WI38 (cell line): ENCODE measurements around the gene LRMDA.

Experiments used
- H3K4me3 ChIP-seq: 2 replicates; pipeline ENCODE4 v1.5.1; 2011; ENCODE audit warnings: low read depth, mild to moderate bottlenecking, control low read depth, low read length
- TF ChIP-seq, protein P1 (sequence below): IDR thresholded peaks from 2 replicates; pipeline ENCODE4 v1.5.1; 2012; ENCODE audit warnings: low read depth, mild to moderate bottlenecking, control low read depth, low read length

Gene LRMDA

DNA sequence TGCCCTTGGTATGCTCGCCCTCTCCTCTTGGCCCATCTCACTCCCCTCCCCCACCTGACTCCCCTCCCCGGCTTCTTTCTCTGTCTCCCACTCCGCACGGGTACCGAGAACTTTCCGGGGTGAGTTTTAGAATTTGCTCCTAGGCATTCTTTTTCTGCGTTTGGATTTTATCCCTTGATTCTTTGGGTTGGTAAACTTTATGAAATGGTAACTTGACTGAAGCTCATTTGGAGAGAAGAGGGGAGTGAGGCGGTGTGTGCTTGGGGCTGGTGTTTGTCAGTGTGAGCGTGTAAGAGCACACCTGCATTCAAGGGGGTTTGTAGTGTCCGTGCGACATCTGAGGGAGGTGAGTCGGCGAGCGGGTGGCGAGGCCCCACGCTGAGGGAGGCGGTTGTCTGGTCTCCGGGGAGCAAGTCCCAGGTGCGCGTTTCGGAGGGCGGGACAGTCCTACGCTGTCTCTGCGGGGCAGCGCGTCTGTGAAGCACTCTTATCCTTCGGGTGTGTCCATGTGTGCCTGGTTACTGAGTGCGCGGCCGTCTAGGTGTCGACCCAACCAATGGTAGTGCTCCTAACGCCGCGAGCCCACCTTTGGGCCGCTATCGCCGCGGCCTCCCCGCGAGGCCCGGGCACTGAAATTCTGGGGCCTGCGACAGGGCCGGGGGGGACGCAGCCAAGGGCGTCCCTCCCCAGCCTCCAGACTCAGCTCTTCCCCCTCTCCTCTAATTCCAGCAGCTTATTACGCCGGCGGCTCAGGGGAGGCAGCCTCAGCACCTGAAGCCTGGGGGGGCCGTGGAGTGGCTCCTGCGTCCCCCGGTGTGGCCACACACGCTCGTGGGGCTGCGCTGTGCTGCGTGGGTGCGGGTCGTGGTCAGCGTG lies 27.2 kb upstream of the LRMDA start:
- TF ChIP-seq, protein P1, sequence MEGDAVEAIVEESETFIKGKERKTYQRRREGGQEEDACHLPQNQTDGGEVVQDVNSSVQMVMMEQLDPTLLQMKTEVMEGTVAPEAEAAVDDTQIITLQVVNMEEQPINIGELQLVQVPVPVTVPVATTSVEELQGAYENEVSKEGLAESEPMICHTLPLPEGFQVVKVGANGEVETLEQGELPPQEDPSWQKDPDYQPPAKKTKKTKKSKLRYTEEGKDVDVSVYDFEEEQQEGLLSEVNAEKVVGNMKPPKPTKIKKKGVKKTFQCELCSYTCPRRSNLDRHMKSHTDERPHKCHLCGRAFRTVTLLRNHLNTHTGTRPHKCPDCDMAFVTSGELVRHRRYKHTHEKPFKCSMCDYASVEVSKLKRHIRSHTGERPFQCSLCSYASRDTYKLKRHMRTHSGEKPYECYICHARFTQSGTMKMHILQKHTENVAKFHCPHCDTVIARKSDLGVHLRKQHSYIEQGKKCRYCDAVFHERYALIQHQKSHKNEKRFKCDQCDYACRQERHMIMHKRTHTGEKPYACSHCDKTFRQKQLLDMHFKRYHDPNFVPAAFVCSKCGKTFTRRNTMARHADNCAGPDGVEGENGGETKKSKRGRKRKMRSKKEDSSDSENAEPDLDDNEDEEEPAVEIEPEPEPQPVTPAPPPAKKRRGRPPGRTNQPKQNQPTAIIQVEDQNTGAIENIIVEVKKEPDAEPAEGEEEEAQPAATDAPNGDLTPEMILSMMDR = no peak
- H3K4me3 ChIP-seq = peak overlapping the region; percentile 78

DNA sequence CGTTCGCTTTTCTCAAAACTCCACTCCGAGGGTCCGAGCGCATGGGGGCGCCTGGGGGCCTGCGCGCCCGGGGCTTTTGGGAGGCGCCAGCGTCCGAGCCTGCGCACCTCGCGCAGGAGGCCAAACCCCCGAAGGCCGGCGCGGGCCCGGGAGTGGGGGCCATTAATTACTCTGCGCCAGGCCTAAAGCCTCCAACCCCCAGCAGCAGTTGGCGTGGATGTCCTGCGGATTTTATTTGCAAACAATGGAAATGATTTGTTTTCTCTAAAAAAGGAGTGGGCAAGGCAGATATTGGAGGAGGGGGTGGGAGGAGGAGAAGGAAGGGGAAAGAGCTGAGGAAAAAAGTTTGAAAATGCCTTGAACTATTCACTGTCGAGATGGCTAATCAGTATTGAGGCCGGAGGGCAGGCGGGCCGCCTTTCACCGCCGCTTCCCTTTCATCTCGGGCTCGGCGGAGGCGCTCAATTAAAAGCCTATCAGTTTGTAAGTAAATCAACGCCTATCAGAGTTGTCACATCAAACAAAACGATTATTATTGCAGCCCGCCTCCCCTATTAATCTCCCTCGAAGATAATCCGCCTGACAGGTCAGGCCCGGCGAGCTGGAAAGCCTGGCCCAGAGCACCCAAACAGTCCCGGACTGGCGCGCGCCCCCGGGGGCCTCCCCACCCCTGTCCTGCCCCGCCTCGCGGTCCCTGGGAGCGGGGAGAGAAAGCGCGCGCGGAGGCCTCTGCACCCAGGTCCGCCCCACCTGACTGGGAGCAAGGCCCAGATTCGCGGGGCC lies 26.4 kb upstream of the LRMDA start:
- TF ChIP-seq, protein P1 = no peak
- no peak overlapping the region for H3K4me3 ChIP-seq

DNA sequence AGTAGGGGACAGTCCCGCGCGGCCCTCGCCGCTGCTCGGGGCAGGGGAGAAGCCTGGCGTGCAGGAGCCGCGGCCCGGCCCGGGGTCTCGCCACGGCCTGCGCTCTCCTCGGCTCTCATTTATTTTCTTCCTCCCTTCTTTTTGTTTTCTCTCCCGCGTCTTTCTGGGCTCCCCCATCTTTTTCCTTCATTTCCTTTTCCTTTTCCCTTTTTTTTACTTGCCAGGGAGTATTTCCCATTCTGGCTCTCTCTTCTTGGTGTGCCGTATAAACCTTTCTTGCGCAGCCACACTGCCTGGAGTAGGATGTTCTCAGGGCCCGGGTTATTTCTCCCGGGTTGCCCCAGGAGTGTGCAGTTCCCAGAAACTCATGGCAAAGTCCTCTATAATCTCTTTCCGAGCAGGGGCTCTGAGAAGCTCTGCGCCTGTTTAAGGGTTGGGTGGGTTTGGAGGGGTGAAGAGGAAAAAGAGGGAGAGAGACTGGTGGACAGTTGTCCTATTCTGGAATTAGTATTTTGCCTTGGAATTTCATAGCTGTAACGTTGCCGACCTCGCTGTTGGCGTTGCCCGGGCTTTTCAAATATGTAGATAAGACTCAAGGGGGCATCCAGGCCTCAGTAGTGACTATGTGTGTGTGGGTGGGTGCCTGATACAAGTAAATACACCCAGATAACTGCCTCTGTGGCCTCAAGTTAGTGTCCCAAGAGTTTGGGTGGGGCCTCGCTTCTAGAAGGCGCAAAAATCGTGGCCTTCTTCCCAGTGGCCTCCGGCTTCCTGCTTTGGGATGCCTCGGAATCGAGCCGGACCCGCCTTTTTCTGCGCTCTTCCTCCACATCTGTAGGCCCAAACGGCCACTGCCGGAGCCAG lies 25.6 kb upstream of the LRMDA start:
- H3K4me3 ChIP-seq = no peak overlapping the region
- TF ChIP-seq, protein P1 = no peak

DNA sequence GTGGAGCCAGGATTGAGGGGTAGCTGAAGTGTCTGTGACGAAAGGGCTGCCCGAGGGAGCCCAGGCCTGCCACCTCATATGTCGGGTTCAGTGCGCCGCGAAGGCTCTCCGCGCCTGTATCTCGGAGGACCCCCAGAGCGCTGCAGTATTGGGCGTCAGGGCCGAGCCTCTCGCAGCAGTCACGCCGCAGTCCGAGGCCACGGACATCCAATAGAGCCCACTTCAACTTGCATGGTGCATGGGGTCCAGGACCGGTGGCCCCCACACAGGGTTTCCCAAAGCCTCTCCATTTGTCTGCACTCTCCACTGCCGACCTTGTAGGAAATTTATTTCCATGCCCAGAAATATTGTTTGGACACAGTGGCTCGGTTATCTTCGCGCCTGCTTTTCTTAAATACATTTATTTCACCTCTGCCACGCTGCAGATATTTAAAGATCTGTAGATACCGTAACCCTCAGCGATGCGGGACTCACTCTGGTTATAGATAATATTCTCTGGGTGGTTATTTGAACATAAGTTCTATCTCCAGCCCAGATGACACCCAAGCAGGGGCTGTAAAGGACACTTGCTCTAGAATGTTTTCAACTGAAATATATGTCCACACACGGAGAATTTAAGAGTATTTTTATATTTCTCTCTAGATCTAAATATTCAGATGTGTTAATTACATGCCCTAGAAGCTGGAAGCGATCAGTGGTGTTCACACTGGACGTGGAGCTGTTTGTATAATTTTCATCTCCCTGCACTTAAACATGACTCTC lies 24.8 kb upstream of the LRMDA start:
- no peak overlapping the region for H3K4me3 ChIP-seq
- TF ChIP-seq, protein P1 = no peak

DNA sequence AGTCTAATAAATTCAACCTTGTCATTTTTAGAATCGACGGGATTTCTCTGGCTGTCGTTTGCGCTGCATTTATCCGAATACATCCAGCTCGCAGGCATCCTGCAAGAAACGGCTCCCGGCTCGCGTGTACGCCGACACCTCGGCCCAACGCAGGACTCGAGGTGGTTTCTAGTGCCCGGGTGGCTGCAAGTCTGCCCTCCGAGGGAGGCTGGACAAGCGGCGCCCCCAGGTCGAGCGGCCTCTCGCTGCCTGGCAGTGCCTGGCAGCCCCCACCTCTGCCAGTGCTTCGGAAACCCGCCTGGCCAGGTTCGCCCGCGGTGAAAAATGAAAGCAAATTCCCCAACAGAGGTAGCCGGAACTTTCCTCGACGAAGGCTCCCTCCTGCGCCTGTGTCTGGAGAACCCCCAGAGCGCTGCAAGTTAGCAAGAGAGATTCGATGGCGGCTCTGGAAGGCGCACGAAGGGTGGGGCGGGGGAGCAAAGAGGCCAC lies 24.2 kb upstream of the LRMDA start:
- TF ChIP-seq, protein P1 = no peak
- no peak overlapping the region for H3K4me3 ChIP-seq

DNA sequence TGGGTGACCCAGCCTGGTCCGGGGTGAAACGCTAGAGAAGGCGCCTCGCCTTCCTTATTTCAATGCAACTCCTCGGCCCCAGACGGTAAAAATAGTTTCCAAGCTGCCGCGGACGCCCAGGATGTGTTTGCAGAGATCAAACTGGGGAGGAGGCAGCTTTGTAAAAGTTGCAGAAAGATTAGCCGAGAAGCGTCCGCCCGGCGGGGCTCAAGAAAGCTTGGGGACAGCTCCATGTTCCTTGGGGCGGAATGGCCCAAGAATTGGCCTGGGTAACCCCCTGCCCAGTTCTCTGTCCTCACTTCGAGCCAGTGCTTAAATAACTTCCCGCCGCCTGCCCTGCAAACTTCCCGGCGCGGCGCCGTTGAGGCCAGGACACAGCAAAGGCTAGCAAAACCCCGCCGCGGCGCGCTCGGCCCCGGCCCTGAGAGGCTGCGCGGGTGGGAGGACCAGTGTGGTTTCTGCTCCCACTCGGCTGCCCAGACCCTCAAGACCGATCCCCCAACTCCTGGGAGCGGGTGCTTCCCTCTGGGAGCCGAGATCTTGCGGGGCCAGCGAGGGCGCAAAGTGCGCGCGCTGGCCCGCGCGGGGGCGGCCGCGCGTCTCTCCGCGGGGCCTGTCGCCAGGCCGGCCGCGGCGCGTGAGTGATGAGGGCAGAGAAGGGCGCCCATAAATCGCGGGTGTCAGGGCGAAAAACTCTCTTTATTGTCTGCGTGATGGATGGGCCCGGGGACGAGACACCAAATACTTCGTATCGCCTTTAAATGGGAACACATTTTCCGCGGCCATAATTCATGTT lies 23.5 kb upstream of the LRMDA start:
- H3K4me3 ChIP-seq = peak overlapping the region; percentile 72
- TF ChIP-seq, protein P1 = no peak
